Esophagus muscularis mucosa (tissue), 4 donors: ENCODE measurements around the gene PCDHB15.
"Not testable (repeated sequence)": the region's sequence is repeated elsewhere in the genome, so short reads cannot be mapped to it uniquely, and the experiment has no call there.

Experiments used
- EP300 ChIP-seq: sonication (generic); formaldehyde crosslinking; IDR thresholded peaks from one replicate; pipeline ENCODE4 v1.6.1; 2017; ENCODE audit warnings: antibody characterized with exemption
- POLR2A ChIP-seq: fragments of 450-650 bp; IDR thresholded peaks from one replicate; pipeline ENCODE4 v1.6.1; 2017; ENCODE audit warnings: antibody characterized with exemption, moderate library complexity, mild to moderate bottlenecking, low read depth
- POLR2AphosphoS5 ChIP-seq, 2 donors: sonication (generic); formaldehyde crosslinking; IDR thresholded peaks; one replicate each; pipeline ENCODE4 v1.6.1; 2017; ENCODE audit warnings: antibody characterized with exemption in 2 of 2
- TF ChIP-seq, protein P1 (sequence below), 3 experiments: fragments of 200-600 bp in 2 of 3; fragments of 450-650 bp in 1 of 3; sonication (generic) in 2 of 3; IDR thresholded peaks; one replicate each; pipeline ENCODE4 v1.5.1; 2017 to 2019; ENCODE audit warnings: antibody characterized with exemption in 3 of 3, mild to moderate bottlenecking in 2 of 3, moderate library complexity in 1 of 3

DNA sequence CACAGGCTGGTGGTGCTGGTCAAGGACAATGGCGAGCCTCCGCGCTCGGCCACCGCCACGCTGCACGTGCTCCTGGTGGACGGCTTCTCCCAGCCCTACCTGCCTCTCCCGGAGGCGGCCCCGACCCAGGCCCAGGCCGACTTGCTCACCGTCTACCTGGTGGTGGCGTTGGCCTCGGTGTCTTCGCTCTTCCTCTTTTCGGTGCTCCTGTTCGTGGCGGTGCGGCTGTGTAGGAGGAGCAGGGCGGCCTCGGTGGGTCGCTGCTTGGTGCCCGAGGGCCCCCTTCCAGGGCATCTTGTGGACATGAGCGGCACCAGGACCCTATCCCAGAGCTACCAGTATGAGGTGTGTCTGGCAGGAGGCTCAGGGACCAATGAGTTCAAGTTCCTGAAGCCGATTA is 29.2 kb upstream of the PCDHB15 start:
- TF ChIP-seq POLR2A; EP300; POLR2AphosphoS5 (IDR thresholded peaks at IDR 0.05): not testable (repeated sequence)
- TF ChIP-seq, protein P1, sequence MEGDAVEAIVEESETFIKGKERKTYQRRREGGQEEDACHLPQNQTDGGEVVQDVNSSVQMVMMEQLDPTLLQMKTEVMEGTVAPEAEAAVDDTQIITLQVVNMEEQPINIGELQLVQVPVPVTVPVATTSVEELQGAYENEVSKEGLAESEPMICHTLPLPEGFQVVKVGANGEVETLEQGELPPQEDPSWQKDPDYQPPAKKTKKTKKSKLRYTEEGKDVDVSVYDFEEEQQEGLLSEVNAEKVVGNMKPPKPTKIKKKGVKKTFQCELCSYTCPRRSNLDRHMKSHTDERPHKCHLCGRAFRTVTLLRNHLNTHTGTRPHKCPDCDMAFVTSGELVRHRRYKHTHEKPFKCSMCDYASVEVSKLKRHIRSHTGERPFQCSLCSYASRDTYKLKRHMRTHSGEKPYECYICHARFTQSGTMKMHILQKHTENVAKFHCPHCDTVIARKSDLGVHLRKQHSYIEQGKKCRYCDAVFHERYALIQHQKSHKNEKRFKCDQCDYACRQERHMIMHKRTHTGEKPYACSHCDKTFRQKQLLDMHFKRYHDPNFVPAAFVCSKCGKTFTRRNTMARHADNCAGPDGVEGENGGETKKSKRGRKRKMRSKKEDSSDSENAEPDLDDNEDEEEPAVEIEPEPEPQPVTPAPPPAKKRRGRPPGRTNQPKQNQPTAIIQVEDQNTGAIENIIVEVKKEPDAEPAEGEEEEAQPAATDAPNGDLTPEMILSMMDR (IDR thresholded peaks at IDR 0.05) = not testable (repeated sequence)
